Fibroblast of pulmonary artery (primary cell): ENCODE results near the gene FBXL16.

Experiments
- DNase-seq: peaks from one replicate; pipeline ENCODE4 v3.0.0-alpha.2; 2010; ENCODE audit warnings: low read depth
- H3K4me3 ChIP-seq: replicated peaks from 2 replicates; pipeline ENCODE4 v1.5.1; 2011; ENCODE audit warnings: low read depth, mild to moderate bottlenecking, control low read depth, low read length, moderate library complexity
- CTCF ChIP-seq: IDR thresholded peaks from 2 replicates; pipeline ENCODE4 v1.5.1; 2011; ENCODE audit warnings: mild to moderate bottlenecking, control low read depth, low read length, inconsistent platforms; ENCODE audit errors: missing control alignments

FBXL16 gene

DNA sequence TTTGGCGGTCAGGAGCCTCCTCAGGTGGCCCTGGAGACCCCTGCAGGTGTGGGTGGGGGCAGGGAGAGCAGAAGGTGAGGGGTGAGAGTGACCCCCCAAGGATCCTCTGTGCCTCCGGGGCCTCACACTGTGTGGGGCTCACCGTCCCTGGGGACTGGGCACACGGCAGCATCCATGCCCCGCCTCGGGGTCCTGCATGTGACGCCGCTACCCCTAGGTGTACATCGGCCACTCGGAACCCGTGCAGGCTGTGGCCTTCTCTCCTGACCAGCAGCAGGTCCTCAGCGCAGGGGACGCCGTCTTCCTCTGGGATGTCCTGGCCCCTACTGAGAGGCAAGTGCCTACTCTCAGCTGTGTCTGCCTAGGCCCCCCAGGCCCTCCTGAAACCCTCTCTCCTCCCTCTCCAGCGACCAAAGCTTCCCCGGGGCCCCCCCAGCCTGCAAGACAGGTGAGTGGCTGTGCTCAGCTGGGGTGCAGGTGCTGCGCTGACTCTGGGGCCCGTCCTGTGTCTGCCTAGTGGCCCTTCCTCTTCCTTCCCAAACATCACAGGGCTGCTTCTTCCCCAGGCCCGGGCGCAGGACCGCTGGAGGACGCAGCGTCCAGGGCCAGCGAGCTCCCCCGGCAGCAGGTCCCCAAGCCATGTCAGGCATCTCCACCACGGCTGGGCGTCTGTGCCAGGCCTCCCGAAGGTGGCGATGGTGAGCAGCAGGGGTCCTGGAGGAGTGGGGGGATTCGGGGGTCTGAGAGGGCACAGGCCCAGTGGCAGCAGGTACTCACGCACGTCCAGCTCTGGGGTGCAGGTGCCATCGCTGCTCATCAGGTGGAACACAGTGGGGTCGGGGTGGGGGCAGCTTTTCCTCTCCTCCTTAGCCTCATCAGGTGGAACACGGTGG lies 46.7 kb downstream of the FBXL16 start:
- H3K4me3 ChIP-seq, result no peak overlapping the region
- DNase-seq, result no peak
- no peak for TF ChIP-seq CTCF

- TF ChIP-seq CTCF, result no peak
- no peak for DNase-seq
- no peak overlapping the region for H3K4me3 ChIP-seq
These were observed 48.1 kb downstream of the FBXL16 start for GRCh38 chr16:657487-657886.

GRCh38 chr16:654034-654433 lies 51.6 kb downstream of the FBXL16 start:
- no peak for DNase-seq
- no peak for TF ChIP-seq CTCF
- H3K4me3 ChIP-seq, result no peak overlapping the region

GRCh38 chr16:652454-653305 lies 52.9 kb downstream of the FBXL16 start:
- H3K4me3 ChIP-seq, result no peak overlapping the region
- no peak for TF ChIP-seq CTCF
- no peak for DNase-seq

- H3K4me3 ChIP-seq, result no peak overlapping the region
- DNase-seq, result no peak
- no peak for TF ChIP-seq CTCF
These were observed 53.8 kb downstream of the FBXL16 start for GRCh38 chr16:651844-652243.

- DNase-seq, result no peak
- TF ChIP-seq CTCF, result no peak
- peak overlapping the region; percentile 67 for H3K4me3 ChIP-seq
These were observed 56.0 kb downstream of the FBXL16 start for GRCh38 chr16:649631-650030.
